Measurements from ENCODE around the gene TGFB2. TPM values are rescaled to one million over a fixed set of nuclear protein-coding genes. Genes with fewer than 3 reads are reported as not detected.

TGFB2 gene
- polyA plus RNA-seq, 1 donor (not counting 4 experiments of a cell fraction or from before 2014, with no cell fraction given) = 21.5 TPM

GRCh38 chr1:218475699-218476098 lies 130.6 kb downstream of the TGFB2 start:
- no peak for DNase-seq (ENCODE audit: low read depth, low spot score)
- Histone ChIP-seq H3K27me3 (ENCODE audit: control insufficient read depth, extremely low read depth, insufficient read depth, low read length) (no peaks in the 10 kb centered on the region), H3K36me3 (ENCODE audit: control insufficient read depth in 2 of 2, extremely low read depth in 1 of 2, insufficient read depth in 2 of 2, low read length in 2 of 2) (no peaks in the 10 kb centered on the region), H4K20me1 (ENCODE audit: control insufficient read depth, extremely low read depth, insufficient read depth, low read length) (no peaks in the 10 kb centered on the region), H3K27ac (ENCODE audit: control insufficient read depth, insufficient read depth, low read length) (peak overlapping the region; percentile 29), H3K4me3 (ENCODE audit: control insufficient read depth in 2 of 3, extremely low read depth in 1 of 3, insufficient read depth in 2 of 3, low read depth in 1 of 3, low read length in 3 of 3) (no peak overlapping the region), H3K9ac (ENCODE audit: control insufficient read depth, extremely low read depth, insufficient read depth, low read length) (no peak overlapping the region), H2AFZ (ENCODE audit: control insufficient read depth, low read length) (no peak overlapping the region), H3K9me3 (ENCODE audit: control insufficient read depth, low read depth, low read length) (no peaks in the 10 kb centered on the region), H3K4me2 (ENCODE audit: control insufficient read depth, extremely low read depth, insufficient read depth, low read depth, low read length) (no peak overlapping the region), H3K9me1 (ENCODE audit: control insufficient read depth, extremely low read depth, insufficient read depth, low read length) (no peaks in the 10 kb centered on the region), H3K4me1 (ENCODE audit: control insufficient read depth, extremely low read depth, insufficient read depth, low read length) (peaks cover 47% of the 10 kb centered on the region), H3K79me2 (ENCODE audit: control insufficient read depth, insufficient read depth, low read length) (no peaks in the 10 kb centered on the region)
- no peak for TF ChIP-seq CTCF (optimal IDR thresholded peaks at IDR 0.05 in 1 of 3, IDR thresholded peaks at IDR 0.05 in 1 of 3, conservative IDR thresholded peaks at IDR 0.05 in 1 of 3; ENCODE audit: extremely low read depth in 1 of 3, insufficient read depth in 2 of 3, low read length in 3 of 3)
- FAIRE-seq = no peak
- dilution Hi-C loops (cut with MboI; ENCODE audit: extremely low pct_ligation_motif_present, low sequenced_read_pairs) = no loop called here

GRCh38 chr1:218476385-218476784 lies 131.2 kb downstream of the TGFB2 start:
- Histone ChIP-seq H3K9me3 (ENCODE audit: control insufficient read depth, low read depth, low read length) (no peaks in the 10 kb centered on the region), H3K9me1 (ENCODE audit: control insufficient read depth, extremely low read depth, insufficient read depth, low read length) (no peaks in the 10 kb centered on the region), H3K27ac (ENCODE audit: control insufficient read depth, insufficient read depth, low read length) (peak overlapping the region; percentile 43), H3K27me3 (ENCODE audit: control insufficient read depth, extremely low read depth, insufficient read depth, low read length) (no peaks in the 10 kb centered on the region), H4K20me1 (ENCODE audit: control insufficient read depth, extremely low read depth, insufficient read depth, low read length) (no peaks in the 10 kb centered on the region), H2AFZ (ENCODE audit: control insufficient read depth, low read length) (no peak overlapping the region), H3K9ac (ENCODE audit: control insufficient read depth, extremely low read depth, insufficient read depth, low read length) (no peak overlapping the region), H3K4me1 (ENCODE audit: control insufficient read depth, extremely low read depth, insufficient read depth, low read length) (peaks cover 54% of the 10 kb centered on the region), H3K4me2 (ENCODE audit: control insufficient read depth, extremely low read depth, insufficient read depth, low read depth, low read length) (peak overlapping the region; percentile 6), H3K79me2 (ENCODE audit: control insufficient read depth, insufficient read depth, low read length) (no peaks in the 10 kb centered on the region), H3K36me3 (ENCODE audit: control insufficient read depth in 2 of 2, extremely low read depth in 1 of 2, insufficient read depth in 2 of 2, low read length in 2 of 2) (no peaks in the 10 kb centered on the region), H3K4me3 (ENCODE audit: control insufficient read depth in 2 of 3, extremely low read depth in 1 of 3, insufficient read depth in 2 of 3, low read depth in 1 of 3, low read length in 3 of 3) (no peak overlapping the region)
- DNase-seq (ENCODE audit: low read depth, low spot score) (no peak), FAIRE-seq (peak; percentile 90)
- TF ChIP-seq EZH2 (IDR thresholded peaks at IDR 0.05; ENCODE audit: low read length) (no peak), CTCF (optimal IDR thresholded peaks at IDR 0.05 in 1 of 3, IDR thresholded peaks at IDR 0.05 in 1 of 3, conservative IDR thresholded peaks at IDR 0.05 in 1 of 3; ENCODE audit: extremely low read depth in 1 of 3, insufficient read depth in 2 of 3, low read length in 3 of 3) (no peak)
- dilution Hi-C loops (cut with MboI; ENCODE audit: extremely low pct_ligation_motif_present, low sequenced_read_pairs) = no loop called here

Measured in keratinocyte (primary cell).